GM10266 (cell line): Measurements from ENCODE around the gene LMO7.
"Not testable (repeated sequence)": the region's sequence is repeated elsewhere in the genome, so short reads cannot be mapped to it uniquely, and the experiment has no call there.

Experiments used
- DNase-seq: peaks from one replicate; pipeline ENCODE4 v3.0.0; 2012; ENCODE audit errors: extremely low spot score
- CTCF ChIP-seq: IDR thresholded peaks from 2 replicates; pipeline ENCODE4 v1.5.1; 2012; ENCODE audit warnings: mild to moderate bottlenecking, low read depth; ENCODE audit not compliant: control insufficient read depth, insufficient read depth; ENCODE audit errors: missing control alignments

The LMO7 gene

GRCh38 chr13:75660694-75661093 lies 24.6 kb downstream of the LMO7 start:
- no peak for DNase-seq
- no peak for TF ChIP-seq CTCF

DNA sequence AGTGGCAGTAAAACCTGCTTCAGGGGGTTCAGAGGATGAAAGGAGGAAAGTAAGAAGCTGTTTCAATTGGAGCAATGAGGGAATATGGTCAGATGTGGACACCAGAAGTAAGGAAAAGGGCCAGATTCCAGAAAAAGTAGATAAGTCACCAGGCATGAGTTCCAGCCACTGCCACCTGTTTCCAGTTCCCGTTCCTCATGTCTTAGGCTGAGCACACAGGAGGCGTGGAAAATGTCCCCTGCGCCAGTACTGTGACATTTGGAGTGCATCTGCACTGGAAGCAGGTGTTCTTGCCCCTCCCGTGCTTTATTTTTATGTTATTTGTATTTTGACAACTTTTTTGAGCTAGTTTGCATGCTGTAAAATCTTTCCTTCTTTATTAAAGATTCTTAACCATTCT lies 25.3 kb downstream of the LMO7 start:
- DNase-seq, result no peak

GRCh38 chr13:75666646-75667351 lies 30.7 kb downstream of the LMO7 start:
- DNase-seq, result no peak

More for the DNA sequence above, 25.3 kb downstream of the LMO7 start:
- no peak for TF ChIP-seq CTCF

GRCh38 chr13:75669706-75670105 lies 33.6 kb downstream of the LMO7 start:
- no peak for DNase-seq

More at GRCh38 chr13:75666646-75667351, 30.7 kb downstream of the LMO7 start:
- TF ChIP-seq CTCF, result no peak

GRCh38 chr13:75670496-75670895 lies 34.4 kb downstream of the LMO7 start:
- no peak for TF ChIP-seq CTCF
- DNase-seq, result no peak

More at GRCh38 chr13:75669706-75670105, 33.6 kb downstream of the LMO7 start:
- TF ChIP-seq CTCF, result no peak

DNA sequence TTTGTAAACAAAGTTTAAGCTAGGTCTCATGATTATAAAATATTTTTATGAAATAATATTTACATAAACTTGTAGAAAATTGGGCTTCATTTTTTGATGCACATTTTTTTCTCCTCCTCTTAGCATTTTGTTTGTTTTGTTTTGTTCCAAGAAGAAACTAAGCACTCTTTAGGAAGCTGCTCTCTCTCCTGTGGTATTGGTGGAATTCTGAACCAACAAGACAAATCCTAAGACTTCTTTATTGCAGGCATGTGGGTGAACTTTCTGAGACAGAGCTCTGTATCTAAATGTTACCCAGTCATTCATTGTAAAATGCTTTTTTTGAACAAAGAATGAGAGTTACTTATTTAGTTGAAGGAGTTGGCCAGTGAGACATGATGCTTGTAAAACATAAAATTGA lies 39.3 kb downstream of the LMO7 start:
- no peak for DNase-seq
- TF ChIP-seq CTCF, result no peak

DNA sequence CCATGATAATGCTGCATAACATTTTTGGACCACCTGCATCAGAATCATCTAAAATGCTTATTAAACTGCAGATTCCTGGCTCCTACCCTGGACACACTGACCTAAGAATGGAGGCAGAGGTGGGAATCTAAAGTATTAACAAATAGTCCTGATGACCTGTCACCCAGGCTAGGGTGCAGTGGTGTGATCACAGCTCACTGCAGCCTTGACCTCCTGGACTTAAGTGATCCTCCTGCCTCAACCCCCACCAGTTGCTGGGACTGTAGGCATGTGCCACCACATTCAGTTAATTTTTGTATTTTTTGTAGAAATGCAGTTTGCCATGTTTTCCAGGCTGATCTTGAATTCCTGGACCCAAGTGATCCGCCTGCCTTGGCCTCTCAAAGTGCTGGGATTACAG lies 43.3 kb downstream of the LMO7 start:
- TF ChIP-seq CTCF, result no peak

GRCh38 chr13:75680251-75680650 lies 44.1 kb downstream of the LMO7 start:
- DNase-seq, result not testable (repeated sequence)

More for the DNA sequence above, 43.3 kb downstream of the LMO7 start:
- DNase-seq, result no peak
